ENCODE results near the gene QRICH1.

The QRICH1 gene

DNA sequence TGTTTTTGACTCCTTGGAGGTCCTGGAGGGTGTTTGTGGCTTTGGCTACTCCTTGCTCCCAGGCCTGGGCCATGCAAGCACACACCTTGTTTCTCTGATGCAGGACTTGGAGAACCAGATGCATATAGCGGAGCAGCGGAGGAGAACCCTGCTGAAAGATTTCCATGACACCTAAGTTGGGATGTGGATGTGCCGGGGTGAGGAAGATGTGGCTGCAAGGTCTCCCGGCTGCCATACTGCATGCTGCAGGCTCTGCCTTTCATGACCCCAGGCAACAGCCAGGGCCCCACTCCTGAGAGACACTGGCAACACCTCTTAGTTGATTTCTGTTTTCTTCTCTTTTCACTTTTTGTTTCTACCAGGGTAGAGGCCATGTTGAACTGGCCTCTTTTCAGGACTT is 110.8 kb downstream of the QRICH1 start:
- TF ChIP-seq TCF12 (IDR thresholded peaks at IDR 0.05; ENCODE audit: low read depth): no peak
- no peak for TF ChIP-seq FOXM1 (IDR thresholded peaks at IDR 0.05; ENCODE audit: borderline replicate concordance, low read depth)
- TF ChIP-seq EP300 (IDR thresholded peaks at IDR 0.05; ENCODE audit: borderline replicate concordance): no peak
- no peak for TF ChIP-seq EGR1 (IDR thresholded peaks at IDR 0.05)
- no peak for TF ChIP-seq CREB1 (IDR thresholded peaks at IDR 0.05; ENCODE audit: low read depth)
- TF ChIP-seq, protein P1, sequence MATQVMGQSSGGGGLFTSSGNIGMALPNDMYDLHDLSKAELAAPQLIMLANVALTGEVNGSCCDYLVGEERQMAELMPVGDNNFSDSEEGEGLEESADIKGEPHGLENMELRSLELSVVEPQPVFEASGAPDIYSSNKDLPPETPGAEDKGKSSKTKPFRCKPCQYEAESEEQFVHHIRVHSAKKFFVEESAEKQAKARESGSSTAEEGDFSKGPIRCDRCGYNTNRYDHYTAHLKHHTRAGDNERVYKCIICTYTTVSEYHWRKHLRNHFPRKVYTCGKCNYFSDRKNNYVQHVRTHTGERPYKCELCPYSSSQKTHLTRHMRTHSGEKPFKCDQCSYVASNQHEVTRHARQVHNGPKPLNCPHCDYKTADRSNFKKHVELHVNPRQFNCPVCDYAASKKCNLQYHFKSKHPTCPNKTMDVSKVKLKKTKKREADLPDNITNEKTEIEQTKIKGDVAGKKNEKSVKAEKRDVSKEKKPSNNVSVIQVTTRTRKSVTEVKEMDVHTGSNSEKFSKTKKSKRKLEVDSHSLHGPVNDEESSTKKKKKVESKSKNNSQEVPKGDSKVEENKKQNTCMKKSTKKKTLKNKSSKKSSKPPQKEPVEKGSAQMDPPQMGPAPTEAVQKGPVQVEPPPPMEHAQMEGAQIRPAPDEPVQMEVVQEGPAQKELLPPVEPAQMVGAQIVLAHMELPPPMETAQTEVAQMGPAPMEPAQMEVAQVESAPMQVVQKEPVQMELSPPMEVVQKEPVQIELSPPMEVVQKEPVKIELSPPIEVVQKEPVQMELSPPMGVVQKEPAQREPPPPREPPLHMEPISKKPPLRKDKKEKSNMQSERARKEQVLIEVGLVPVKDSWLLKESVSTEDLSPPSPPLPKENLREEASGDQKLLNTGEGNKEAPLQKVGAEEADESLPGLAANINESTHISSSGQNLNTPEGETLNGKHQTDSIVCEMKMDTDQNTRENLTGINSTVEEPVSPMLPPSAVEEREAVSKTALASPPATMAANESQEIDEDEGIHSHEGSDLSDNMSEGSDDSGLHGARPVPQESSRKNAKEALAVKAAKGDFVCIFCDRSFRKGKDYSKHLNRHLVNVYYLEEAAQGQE (IDR thresholded peaks at IDR 0.05; ENCODE audit: low read depth): no peak
- no peak for TF ChIP-seq NFIC (IDR thresholded peaks at IDR 0.05)
- no peak for TF ChIP-seq YY1 (IDR thresholded peaks at IDR 0.05; ENCODE audit: low read depth)
- TF ChIP-seq TAF1 (IDR thresholded peaks at IDR 0.05; ENCODE audit: low read depth): no peak
- TF ChIP-seq, protein P2, sequence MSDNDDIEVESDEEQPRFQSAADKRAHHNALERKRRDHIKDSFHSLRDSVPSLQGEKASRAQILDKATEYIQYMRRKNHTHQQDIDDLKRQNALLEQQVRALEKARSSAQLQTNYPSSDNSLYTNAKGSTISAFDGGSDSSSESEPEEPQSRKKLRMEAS (IDR thresholded peaks at IDR 0.05): no peak
- no peak for TF ChIP-seq TEAD4 (IDR thresholded peaks at IDR 0.05)
- TF ChIP-seq RAD21 (IDR thresholded peaks at IDR 0.05; ENCODE audit: low read depth): no peak
- no peak for TF ChIP-seq ZBTB7A (IDR thresholded peaks at IDR 0.05; ENCODE audit: low read depth)
- TF ChIP-seq, protein P3, sequence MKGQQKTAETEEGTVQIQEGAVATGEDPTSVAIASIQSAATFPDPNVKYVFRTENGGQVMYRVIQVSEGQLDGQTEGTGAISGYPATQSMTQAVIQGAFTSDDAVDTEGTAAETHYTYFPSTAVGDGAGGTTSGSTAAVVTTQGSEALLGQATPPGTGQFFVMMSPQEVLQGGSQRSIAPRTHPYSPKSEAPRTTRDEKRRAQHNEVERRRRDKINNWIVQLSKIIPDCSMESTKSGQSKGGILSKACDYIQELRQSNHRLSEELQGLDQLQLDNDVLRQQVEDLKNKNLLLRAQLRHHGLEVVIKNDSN (IDR thresholded peaks at IDR 0.05): no peak
- no peak for TF ChIP-seq CEBPB (IDR thresholded peaks at IDR 0.05)

DNA sequence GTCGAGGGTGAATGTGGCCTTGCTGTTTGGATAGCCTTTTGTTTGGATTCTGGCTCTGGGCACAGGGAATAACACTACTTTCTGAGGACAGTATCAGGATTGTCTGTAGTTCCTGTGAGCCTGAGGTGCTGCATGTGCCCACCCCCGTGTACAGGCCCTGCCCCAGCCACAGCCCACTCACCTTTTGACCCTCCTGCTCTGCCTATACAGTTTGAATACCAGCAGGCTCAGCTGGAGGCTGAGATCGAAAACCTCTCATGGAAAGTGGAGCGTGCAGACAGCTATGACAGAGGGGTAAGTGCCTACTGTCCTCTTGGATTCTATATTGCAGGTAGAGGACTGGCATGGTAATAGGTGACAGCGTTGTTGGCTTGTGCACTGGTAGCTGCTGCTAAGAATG is 111.2 kb downstream of the QRICH1 start:
- TF ChIP-seq EP300 (IDR thresholded peaks at IDR 0.05; ENCODE audit: borderline replicate concordance) (no peak), TAF1 (IDR thresholded peaks at IDR 0.05; ENCODE audit: low read depth) (no peak), EGR1 (IDR thresholded peaks at IDR 0.05) (no peak), NFIC (IDR thresholded peaks at IDR 0.05) (no peak), YY1 (IDR thresholded peaks at IDR 0.05; ENCODE audit: low read depth) (no peak), TCF12 (IDR thresholded peaks at IDR 0.05; ENCODE audit: low read depth) (no peak), FOXM1 (IDR thresholded peaks at IDR 0.05; ENCODE audit: borderline replicate concordance, low read depth) (no peak), RAD21 (IDR thresholded peaks at IDR 0.05; ENCODE audit: low read depth) (no peak), ZBTB7A (IDR thresholded peaks at IDR 0.05; ENCODE audit: low read depth) (no peak), TEAD4 (IDR thresholded peaks at IDR 0.05) (no peak)
- TF ChIP-seq, protein P1 (IDR thresholded peaks at IDR 0.05; ENCODE audit: low read depth): no peak
- TF ChIP-seq, protein P3 (IDR thresholded peaks at IDR 0.05): no peak
- TF ChIP-seq, protein P2 (IDR thresholded peaks at IDR 0.05): no peak

DNA sequence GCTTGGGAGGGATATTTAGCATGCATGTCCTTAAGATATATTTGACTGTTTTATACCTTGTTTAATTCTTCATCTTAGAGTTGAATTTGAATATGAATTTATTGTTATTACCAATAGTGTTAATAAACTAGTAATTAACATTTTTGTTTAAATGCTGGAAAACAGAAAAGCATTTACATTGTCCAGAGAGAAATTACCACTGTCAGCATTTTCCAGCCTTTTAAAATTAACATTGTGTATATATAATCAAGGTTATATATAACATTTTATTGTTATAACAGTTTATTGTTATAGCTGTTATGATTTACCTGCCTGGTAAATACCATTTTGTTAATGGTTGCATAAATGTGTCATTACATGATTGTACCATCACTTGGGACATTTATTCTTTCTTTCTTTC is 111.9 kb downstream of the QRICH1 start:
- TF ChIP-seq EGR1 (IDR thresholded peaks at IDR 0.05) (no peak), FOXM1 (IDR thresholded peaks at IDR 0.05; ENCODE audit: borderline replicate concordance, low read depth) (no peak), CEBPB (IDR thresholded peaks at IDR 0.05) (no peak), CREB1 (IDR thresholded peaks at IDR 0.05; ENCODE audit: low read depth) (no peak), TEAD4 (IDR thresholded peaks at IDR 0.05) (no peak), NFIC (IDR thresholded peaks at IDR 0.05) (no peak), TAF1 (IDR thresholded peaks at IDR 0.05; ENCODE audit: low read depth) (no peak), TCF12 (IDR thresholded peaks at IDR 0.05; ENCODE audit: low read depth) (no peak), RAD21 (IDR thresholded peaks at IDR 0.05; ENCODE audit: low read depth) (no peak), ZBTB7A (IDR thresholded peaks at IDR 0.05; ENCODE audit: low read depth) (no peak), EP300 (IDR thresholded peaks at IDR 0.05; ENCODE audit: borderline replicate concordance) (no peak), YY1 (IDR thresholded peaks at IDR 0.05; ENCODE audit: low read depth) (no peak)
- TF ChIP-seq, protein P1 (IDR thresholded peaks at IDR 0.05; ENCODE audit: low read depth): no peak
- TF ChIP-seq, protein P3 (IDR thresholded peaks at IDR 0.05): no peak
- TF ChIP-seq, protein P2 (IDR thresholded peaks at IDR 0.05): no peak

Data from Ishikawa (cell line).